ENCODE results near the gene RHBDL3. TPM values are rescaled to one million over a fixed set of nuclear protein-coding genes. Genes with fewer than 3 reads are reported as not detected.

Gene RHBDL3
- total and polyA plus RNA-seq, 2 of the 8 experiments (the other 6 are each of a cell fraction or from before 2014, with no cell fraction given): 9.6 to 12.2 TPM

DNA sequence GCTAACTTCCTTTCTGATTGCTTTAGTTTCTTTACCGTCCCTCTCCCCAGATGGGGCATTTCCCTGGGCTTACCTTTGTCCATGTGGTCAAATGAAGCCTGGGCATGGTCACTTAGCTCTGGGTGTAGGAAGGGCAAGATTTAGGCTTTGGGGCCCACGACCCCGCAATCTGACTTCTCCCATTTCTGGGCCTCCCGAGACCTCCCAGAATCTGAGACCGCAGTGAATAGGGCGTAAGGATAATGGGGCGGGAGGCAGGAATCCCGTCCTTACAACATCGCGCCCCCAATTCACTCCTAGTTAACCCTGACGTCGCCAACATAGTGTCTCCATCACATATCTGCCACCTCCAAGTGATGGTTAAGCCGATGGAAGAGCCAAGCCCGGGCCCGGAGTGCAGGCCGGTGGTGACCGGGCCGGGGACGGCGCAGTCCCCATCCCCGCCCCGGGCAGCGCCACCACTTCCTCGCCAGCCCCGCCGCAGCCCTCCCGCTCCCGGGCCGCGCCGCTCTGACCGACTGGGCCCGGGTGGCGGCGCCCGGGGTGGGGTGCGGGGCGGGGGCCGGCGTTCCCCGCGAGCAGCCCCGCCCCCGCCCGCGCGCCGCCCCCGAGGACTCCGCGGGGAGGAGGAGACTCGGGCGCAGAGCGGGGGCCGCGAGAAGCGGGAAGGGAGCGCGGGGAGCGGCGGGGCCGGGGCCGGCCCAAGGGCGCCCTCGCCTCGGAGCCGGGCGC is at the start of gene RHBDL3 (continued):
- TF ChIP-seq ASH2L (IDR thresholded peaks at IDR 0.05; ENCODE audit: low read length) (peak; percentile 64), MAFK (IDR thresholded peaks at IDR 0.05; ENCODE audit: low read depth, low read length) (no peak), EZH2 (IDR thresholded peaks at IDR 0.05; ENCODE audit: low read depth, low read length, severe bottlenecking) (peak; percentile 46), SUZ12 (IDR thresholded peaks at IDR 0.05; ENCODE audit: low read length) (peak; percentile 41; the same call in 1 of the 2 replicates), TEAD4 (IDR thresholded peaks at IDR 0.05; ENCODE audit: low read depth, low read length) (no peak), BCL11A (IDR thresholded peaks at IDR 0.05; ENCODE audit: low read depth in 2 of 2, low read length in 2 of 2) (no peak), SP4 (IDR thresholded peaks at IDR 0.05; ENCODE audit: low read length) (no peak), CREB1 (IDR thresholded peaks at IDR 0.05) (no peak), POU5F1 (IDR thresholded peaks at IDR 0.05; ENCODE audit: low read depth, low read length) (no peak)
